CD4-positive, alpha-beta T cell (primary cell): ENCODE data around the gene DIAPH2. TPM values are rescaled to one million over a fixed set of nuclear protein-coding genes. Genes with fewer than 3 reads are reported as not detected.

ENCODE experiments used
- ATAC-seq: fragments of 200-7000 bp; cut with Tn5 transposase; one replicate; pipeline ENCODE4 v1.10.0; 2022; ENCODE audit warnings: mild to moderate bottlenecking; ENCODE audit not compliant: poor library complexity
- CTCF ChIA-PET: fragments of 350-600 bp; sonication (Branson Sonifier 250); formaldehyde crosslinking; loops from one replicate; lab custom pipeline; 2021; ENCODE audit warnings: antibody characterized with exemption, inconsistent platforms; lab: Charles Lee
- POLR2A ChIA-PET: fragments of 350-600 bp; sonication (Branson Sonifier 250); formaldehyde crosslinking; loops from one replicate; lab custom pipeline; 2021; ENCODE audit warnings: antibody characterized with exemption, inconsistent platforms; lab: Charles Lee
- DNase-seq, 14 experiments: peaks; one replicate each; pipeline ENCODE4 v3.0.0-alpha.2; 2013 to 2020; ENCODE audit warnings: mixed read lengths in 2 of 14
- H3K27ac ChIP-seq, 2 donors: one replicate each; pipeline versions ENCODE4 v1.5.1 to v1.7.0; 2013; ENCODE audit warnings: low read length in 2 of 2, low read depth in 1 of 2, mild to moderate bottlenecking in 1 of 2
- H3K27me3 ChIP-seq, 2 experiments: 1 replicate in 1 of 2; 2 replicates in 1 of 2; pipeline versions ENCODE4 v1.6.1 to v1.7.0; 2013; ENCODE audit warnings: low read length in 2 of 2, control low read depth in 1 of 2, mild to moderate bottlenecking in 1 of 2, moderate library complexity in 1 of 2; ENCODE audit not compliant: insufficient read depth in 2 of 2, control insufficient read depth in 1 of 2
- H3K36me3 ChIP-seq: one replicate; pipeline ENCODE4 v1.6.1; 2013; ENCODE audit warnings: low read length, control low read depth; ENCODE audit not compliant: insufficient read depth
- H3K4me1 ChIP-seq: one replicate; pipeline ENCODE4 v1.6.1; 2013; ENCODE audit warnings: low read length, control low read depth; ENCODE audit not compliant: insufficient read depth
- H3K4me3 ChIP-seq: one replicate; pipeline ENCODE4 v1.5.1; 2013; ENCODE audit warnings: mild to moderate bottlenecking, low read length, moderate library complexity
- H3K9me3 ChIP-seq, 2 experiments: 1 replicate in 1 of 2; 2 replicates in 1 of 2; pipeline versions ENCODE4 v1.6.1 to v1.7.0; 2013; ENCODE audit warnings: low read length in 2 of 2, mild to moderate bottlenecking in 2 of 2, control low read depth in 1 of 2, moderate library complexity in 1 of 2; ENCODE audit not compliant: control insufficient read depth in 1 of 2, insufficient read depth in 1 of 2
- H3K27ac Mint-ChIP-seq: one replicate; pipeline ENCODE4 v1.8.0; 2020; ENCODE audit warnings: mixed read lengths
- H3K27me3 Mint-ChIP-seq: one replicate; pipeline ENCODE4 v1.8.0; 2021; ENCODE audit warnings: mixed read lengths
- H3K36me3 Mint-ChIP-seq: one replicate; pipeline ENCODE4 v1.8.0; 2021; ENCODE audit warnings: low read depth, mixed read lengths
- H3K4me1 Mint-ChIP-seq: one replicate; pipeline ENCODE4 v1.8.0; 2021; ENCODE audit warnings: low read depth, mixed read lengths
- H3K4me3 Mint-ChIP-seq: one replicate; pipeline ENCODE4 v1.8.0; 2020; ENCODE audit warnings: mild to moderate bottlenecking, mixed read lengths
- H3K9me3 Mint-ChIP-seq: one replicate; pipeline ENCODE4 v1.8.0; 2020; ENCODE audit warnings: mixed read lengths
- CTCF ChIP-seq: fragments of 200-600 bp; IDR thresholded peaks from one replicate; pipeline ENCODE4 v1.8.0; 2022; ENCODE audit warnings: antibody characterized with exemption, mild to moderate bottlenecking
- intact Hi-C, 2 experiments: fragments of 100-400 bp; cut with DNase I in 1 of 2; cut with micrococcal nuclease in 1 of 2; formaldehyde crosslinking; loops; one replicate each; pipeline versions ENCODE4 v1.15.1 to v1.9.0; 2023 to 2025; cut with DNase I, micrococcal nuclease
- total RNA-seq, 174 experiments: library from RNA in 2 of 174; stranded (reverse) in 2 of 174; gene quantifications; one replicate each; pipeline ENCODE4 v1.2.3 and lab custom pipeline; 2021 to 2026

DIAPH2 gene
- total RNA-seq, 2 experiments from 2014 or later, result 11.4 to 11.7 TPM

- Histone ChIP-seq H3K4me3 (no peak overlapping the region), H3K27me3 (no peaks in the 10 kb centered on the region), H3K4me1 (no peaks in the 10 kb centered on the region), H3K9me3 (no peaks in the 10 kb centered on the region), H3K36me3 (no peaks in the 10 kb centered on the region), H3K27ac (no peak overlapping the region)
- no peaks in the 10 kb centered on the region for H3K9me3 Mint-ChIP-seq
- DNase-seq (no peak), ATAC-seq (no peak)
- H3K27ac Mint-ChIP-seq, result no peak overlapping the region
- POLR2A ChIA-PET, result no interaction called here
- H3K27me3 Mint-ChIP-seq, result no peaks in the 10 kb centered on the region
- no peak for TF ChIP-seq CTCF
- intact Hi-C loops, result no loop called here
- H3K4me1 Mint-ChIP-seq, result no peaks in the 10 kb centered on the region
- no peak overlapping the region for H3K4me3 Mint-ChIP-seq
- peaks cover 31% of the 10 kb centered on the region for H3K36me3 Mint-ChIP-seq
- CTCF ChIA-PET, result no interaction called here
Observed at GRCh38 chrX:97387004-97387403, 702.4 kb downstream of the DIAPH2 start.

- Histone ChIP-seq H3K36me3 (no peaks in the 10 kb centered on the region), H3K27ac (no peak overlapping the region), H3K9me3 (no peaks in the 10 kb centered on the region), H3K27me3 (no peaks in the 10 kb centered on the region), H3K4me1 (no peaks in the 10 kb centered on the region), H3K4me3 (no peak overlapping the region)
- no peak for TF ChIP-seq CTCF
- CTCF ChIA-PET, result no interaction called here
- H3K36me3 Mint-ChIP-seq, result peaks cover 22% of the 10 kb centered on the region
- intact Hi-C loops, result no loop called here
- no peak overlapping the region for H3K27ac Mint-ChIP-seq
- no peak overlapping the region for H3K4me3 Mint-ChIP-seq
- ATAC-seq (no peak), DNase-seq (no peak)
- H3K9me3 Mint-ChIP-seq, result no peaks in the 10 kb centered on the region
- no peaks in the 10 kb centered on the region for H3K4me1 Mint-ChIP-seq
- H3K27me3 Mint-ChIP-seq, result no peaks in the 10 kb centered on the region
- POLR2A ChIA-PET, result no interaction called here
Observed at GRCh38 chrX:97389761-97390192, 705.1 kb downstream of the DIAPH2 start.

- Histone ChIP-seq H3K27ac (no peak overlapping the region), H3K4me3 (no peak overlapping the region), H3K4me1 (peaks cover 2% of the 10 kb centered on the region), H3K36me3 (no peaks in the 10 kb centered on the region), H3K27me3 (no peaks in the 10 kb centered on the region), H3K9me3 (no peaks in the 10 kb centered on the region)
- ATAC-seq (no peak), DNase-seq (no peak)
- TF ChIP-seq CTCF, result no peak
- no peaks in the 10 kb centered on the region for H3K27me3 Mint-ChIP-seq
- ChIA-PET CTCF (interaction anchor here (1.2 kb wide), 1 partner anchor 33 kb away, joined by 3 read pairs; no protein-coding TSS in a partner anchor), POLR2A (interaction anchor here (0.6 kb wide), 1 partner anchor 370 kb away, joined by 3 read pairs; no protein-coding TSS in a partner anchor)
- no peaks in the 10 kb centered on the region for H3K9me3 Mint-ChIP-seq
- peaks cover 26% of the 10 kb centered on the region for H3K4me1 Mint-ChIP-seq
- intact Hi-C loops, result no loop called here
- H3K27ac Mint-ChIP-seq, result no peak overlapping the region
- H3K36me3 Mint-ChIP-seq, result no peaks in the 10 kb centered on the region
- H3K4me3 Mint-ChIP-seq, result no peak overlapping the region
Observed at GRCh38 chrX:97397371-97397770, 712.7 kb downstream of the DIAPH2 start.
